ENCODE measurements around the gene TPI1.

TPI1 gene

DNA sequence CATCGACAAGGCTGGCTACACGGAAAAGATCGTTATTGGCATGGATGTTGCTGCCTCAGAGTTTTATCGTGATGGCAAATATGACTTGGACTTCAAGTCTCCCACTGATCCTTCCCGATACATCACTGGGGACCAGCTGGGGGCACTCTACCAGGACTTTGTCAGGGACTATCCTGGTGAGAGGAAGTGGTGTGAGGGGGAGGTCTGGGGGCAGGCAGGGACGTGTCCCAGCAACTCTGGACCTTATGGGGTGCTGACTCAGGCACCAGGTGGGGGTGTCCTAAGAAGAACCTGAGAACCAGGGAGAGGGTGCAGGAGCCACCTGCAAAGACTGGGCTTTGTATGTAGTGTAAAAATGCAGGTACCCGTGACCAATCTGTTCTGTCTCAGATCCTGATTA, 52.3 kb downstream of the TPI1 start:
- no peak for DNase-seq (ENCODE audit: low read depth, low spot score)

Measured in ELF-1 (cell line).